Activated gamma-delta T cell treated with anti-CD3 and anti-CD28 coated beads, Interleukin-2, amount 50 U/mL, for 16 hours (primary cell): ENCODE results near the gene TMEM196.
"Not testable (repeated sequence)": the region's sequence is repeated elsewhere in the genome, so short reads cannot be mapped to it uniquely, and the experiment has no call there.

Source experiments
- DNase-seq: peaks from one replicate; pipeline ENCODE4 v3.0.0-alpha.2; 2020; ENCODE audit warnings: low read depth

Gene TMEM196

GRCh38 chr7:19707240-19707639 is 66.2 kb downstream of the TMEM196 start:
- no peak for DNase-seq

- no peak for DNase-seq
Observed at GRCh38 chr7:19705663-19706062, 67.8 kb downstream of the TMEM196 start.

GRCh38 chr7:19701471-19701870 is 71.9 kb downstream of the TMEM196 start:
- no peak for DNase-seq

GRCh38 chr7:19700936-19701335 is 72.5 kb downstream of the TMEM196 start:
- DNase-seq: no peak

GRCh38 chr7:19698331-19698730 is 75.1 kb downstream of the TMEM196 start:
- no peak for DNase-seq

- DNase-seq: no peak
Observed at GRCh38 chr7:19696926-19697325, 76.5 kb downstream of the TMEM196 start.

- DNase-seq: no peak
Observed at GRCh38 chr7:19692111-19692828, 81.1 kb downstream of the TMEM196 start.

GRCh38 chr7:19690736-19691135 is 82.7 kb downstream of the TMEM196 start:
- DNase-seq: no peak

GRCh38 chr7:19689130-19689529 is 84.3 kb downstream of the TMEM196 start:
- DNase-seq: not testable (repeated sequence)

- DNase-seq: no peak
Observed at GRCh38 chr7:19681596-19681995, 91.8 kb downstream of the TMEM196 start.

GRCh38 chr7:19677180-19677579 is 96.2 kb downstream of the TMEM196 start:
- no peak for DNase-seq

- DNase-seq: no peak
Observed at GRCh38 chr7:19675816-19676215, 97.6 kb downstream of the TMEM196 start.

- DNase-seq: no peak
Observed at GRCh38 chr7:19674266-19674960, 99.0 kb downstream of the TMEM196 start.

GRCh38 chr7:19670806-19671205 is 102.6 kb downstream of the TMEM196 start:
- DNase-seq: no peak
